ENCODE data around the gene TBC1D32. TPM values are rescaled to one million over a fixed set of nuclear protein-coding genes. Genes with fewer than 3 reads are reported as not detected.
"Not testable (repeated sequence)": the region's sequence is repeated elsewhere in the genome, so short reads cannot be mapped to it uniquely, and the experiment has no call there.

TBC1D32 gene
- total RNA-seq, 6 experiments from 2014 or later, result 0.65 to 2.3 (median 1.7) TPM

DNA sequence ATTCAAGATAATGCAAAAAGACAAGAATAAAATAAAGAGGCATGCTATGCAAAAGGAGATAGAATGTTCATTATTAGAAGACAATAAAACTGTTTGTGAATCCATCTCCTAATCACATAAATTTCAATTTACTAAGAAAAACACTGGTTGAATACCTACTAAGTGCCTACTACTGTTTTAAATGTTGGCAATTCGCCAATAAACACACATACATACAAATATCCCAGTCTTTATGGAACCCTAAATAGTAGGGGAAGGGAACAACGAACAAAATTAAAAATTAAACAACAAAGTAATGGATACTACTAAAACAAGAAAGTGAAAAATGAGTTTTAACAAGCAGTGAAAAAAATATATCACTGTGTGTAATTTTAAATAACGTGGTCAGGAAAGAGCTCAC lies 158.5 kb downstream of the TBC1D32 start:
- no peaks in the 10 kb centered on the region for H3K27me3 ChIP-seq
- DNase-seq (no peak), ATAC-seq (no peak)
- intact Hi-C loops (cut with DNase I), result no loop called here
- TF ChIP-seq POLR2A (IDR thresholded peaks at IDR 0.05), result no peak
- TF ChIP-seq, protein P1, sequence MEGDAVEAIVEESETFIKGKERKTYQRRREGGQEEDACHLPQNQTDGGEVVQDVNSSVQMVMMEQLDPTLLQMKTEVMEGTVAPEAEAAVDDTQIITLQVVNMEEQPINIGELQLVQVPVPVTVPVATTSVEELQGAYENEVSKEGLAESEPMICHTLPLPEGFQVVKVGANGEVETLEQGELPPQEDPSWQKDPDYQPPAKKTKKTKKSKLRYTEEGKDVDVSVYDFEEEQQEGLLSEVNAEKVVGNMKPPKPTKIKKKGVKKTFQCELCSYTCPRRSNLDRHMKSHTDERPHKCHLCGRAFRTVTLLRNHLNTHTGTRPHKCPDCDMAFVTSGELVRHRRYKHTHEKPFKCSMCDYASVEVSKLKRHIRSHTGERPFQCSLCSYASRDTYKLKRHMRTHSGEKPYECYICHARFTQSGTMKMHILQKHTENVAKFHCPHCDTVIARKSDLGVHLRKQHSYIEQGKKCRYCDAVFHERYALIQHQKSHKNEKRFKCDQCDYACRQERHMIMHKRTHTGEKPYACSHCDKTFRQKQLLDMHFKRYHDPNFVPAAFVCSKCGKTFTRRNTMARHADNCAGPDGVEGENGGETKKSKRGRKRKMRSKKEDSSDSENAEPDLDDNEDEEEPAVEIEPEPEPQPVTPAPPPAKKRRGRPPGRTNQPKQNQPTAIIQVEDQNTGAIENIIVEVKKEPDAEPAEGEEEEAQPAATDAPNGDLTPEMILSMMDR (IDR thresholded peaks at IDR 0.05), result no peak
- no peak overlapping the region for H3K4me3 ChIP-seq
- H3K9me3 ChIP-seq, result no peaks in the 10 kb centered on the region
- 66% methylated on average over 3 of the region's 3 CpGs for WGBS (ENCODE audit: insufficient coverage, low coverage, low lambda C conversion rate, missing lambda C conversion rate)
- H3K27ac ChIP-seq, result no peak overlapping the region
- no peaks in the 10 kb centered on the region for H3K4me1 ChIP-seq
- H3K36me3 ChIP-seq, result no peaks in the 10 kb centered on the region

DNA sequence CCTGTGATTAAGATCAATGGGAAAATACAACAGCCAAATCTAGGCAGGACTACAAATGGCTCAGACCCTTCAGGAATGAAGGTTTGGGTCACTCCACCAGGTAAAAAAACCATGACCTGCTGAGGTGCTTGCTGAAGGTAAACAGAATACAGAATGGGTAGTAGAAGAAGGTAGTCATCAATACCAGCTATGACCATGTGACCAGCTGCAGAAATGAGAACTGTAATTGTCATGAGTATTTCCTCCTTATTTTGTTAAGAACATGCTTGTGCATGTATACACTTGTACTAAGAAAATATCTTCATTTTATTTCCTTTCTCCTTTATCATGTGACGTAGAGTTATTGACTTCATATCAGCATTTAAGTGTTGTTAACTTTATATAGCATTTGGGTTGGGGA lies 161.8 kb downstream of the TBC1D32 start:
- H3K4me1 ChIP-seq; intact Hi-C loops (cut with DNase I); H3K27ac ChIP-seq; ATAC-seq; H3K36me3 ChIP-seq; H3K27me3 ChIP-seq; H3K9me3 ChIP-seq; H3K4me3 ChIP-seq; DNase-seq: not testable (repeated sequence)
- WGBS (ENCODE audit: insufficient coverage, low coverage, low lambda C conversion rate, missing lambda C conversion rate), result 93% methylated on average over 1 of the region's 1 CpG

DNA sequence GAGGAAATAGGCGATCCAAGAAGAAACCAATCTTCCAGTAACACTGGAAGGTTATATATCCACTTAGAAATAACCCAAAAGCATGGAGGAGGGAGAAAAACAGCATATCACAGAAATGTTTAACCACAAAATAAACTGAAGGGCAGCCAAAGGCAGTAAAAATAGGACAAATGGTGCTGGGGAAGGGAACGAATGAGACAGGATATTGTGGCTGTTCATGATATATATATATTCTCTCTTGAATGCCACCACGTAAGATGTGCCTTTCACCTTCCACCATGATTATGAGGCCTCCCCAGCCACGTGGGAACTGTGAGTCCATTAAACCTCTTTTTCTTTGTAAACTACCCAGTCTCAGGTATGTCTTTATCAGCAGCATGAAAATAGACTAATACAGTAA lies 162.4 kb downstream of the TBC1D32 start:
- Histone ChIP-seq H3K9me3 (no peaks in the 10 kb centered on the region), H3K4me1 (no peaks in the 10 kb centered on the region), H3K27me3 (no peaks in the 10 kb centered on the region), H3K4me3 (no peak overlapping the region), H3K27ac (no peak overlapping the region), H3K36me3 (no peaks in the 10 kb centered on the region)
- no peak for TF ChIP-seq POLR2A (IDR thresholded peaks at IDR 0.05)
- TF ChIP-seq, protein P1 (IDR thresholded peaks at IDR 0.05), result no peak
- WGBS (ENCODE audit: insufficient coverage, low coverage, low lambda C conversion rate, missing lambda C conversion rate), result 59% methylated on average over 4 of the region's 4 CpGs
- no peak for ATAC-seq
- DNase-seq, result no peak
- intact Hi-C loops (cut with DNase I), result no loop called here

DNA sequence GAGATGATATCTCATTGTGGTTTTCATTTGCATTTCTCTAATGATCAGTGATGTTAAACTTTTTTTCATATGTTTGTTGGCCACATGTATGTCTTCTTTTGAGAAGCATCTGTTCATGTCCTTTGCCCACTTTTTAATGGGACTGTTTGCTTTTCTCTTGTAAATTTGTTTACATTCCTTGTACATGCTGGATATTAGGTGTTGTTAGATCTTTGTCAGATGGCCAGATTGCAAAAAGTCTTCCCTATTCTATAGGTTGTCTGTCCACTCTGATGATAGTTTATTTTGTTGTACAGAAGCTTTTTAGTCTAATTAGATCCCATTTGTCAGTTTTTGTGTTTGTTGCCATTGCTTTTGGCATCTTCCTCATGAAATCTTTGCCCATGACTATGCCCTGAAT lies 172.4 kb downstream of the TBC1D32 start:
- no peak for DNase-seq
- intact Hi-C loops (cut with DNase I), result no loop called here

DNA sequence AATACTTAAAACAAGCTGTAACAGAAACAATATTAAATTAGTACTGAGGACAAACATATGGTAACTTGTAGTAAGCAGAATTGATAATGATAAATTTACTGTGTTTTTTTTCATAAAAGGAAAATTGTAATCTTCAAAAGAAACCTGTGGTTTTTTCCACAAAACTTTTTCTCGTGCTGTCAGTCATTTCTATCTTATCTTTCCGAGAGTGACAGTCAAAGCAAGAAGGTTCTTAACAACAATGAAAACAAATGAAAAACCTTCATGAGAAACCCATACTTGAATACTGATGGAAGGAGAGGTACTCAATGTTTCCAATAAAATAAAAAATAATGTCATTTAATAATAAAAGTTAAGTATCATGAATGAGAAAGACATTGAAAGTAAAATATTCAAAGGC lies 174.0 kb downstream of the TBC1D32 start:
- no peak overlapping the region for H3K27ac ChIP-seq
- H3K27me3 ChIP-seq, result no peaks in the 10 kb centered on the region
- ATAC-seq (no peak), DNase-seq (no peak)
- no peaks in the 10 kb centered on the region for H3K36me3 ChIP-seq
- no peak overlapping the region for H3K4me3 ChIP-seq
- 69% methylated on average over 2 of the region's 2 CpGs for WGBS (ENCODE audit: insufficient coverage, low coverage, low lambda C conversion rate, missing lambda C conversion rate)
- H3K4me1 ChIP-seq, result no peaks in the 10 kb centered on the region
- no peaks in the 10 kb centered on the region for H3K9me3 ChIP-seq
- intact Hi-C loops (cut with DNase I), result no loop called here
- no peak for TF ChIP-seq POLR2A (IDR thresholded peaks at IDR 0.05)
- TF ChIP-seq, protein P1 (IDR thresholded peaks at IDR 0.05), result no peak

More for the DNA sequence above, 172.4 kb downstream of the TBC1D32 start:
- TF ChIP-seq, protein P1 (IDR thresholded peaks at IDR 0.05), result no peak
- no peak for TF ChIP-seq POLR2A (IDR thresholded peaks at IDR 0.05)
- no peak for ATAC-seq
- Histone ChIP-seq H3K4me1 (no peaks in the 10 kb centered on the region), H3K4me3 (no peak overlapping the region), H3K36me3 (no peaks in the 10 kb centered on the region), H3K27me3 (no peaks in the 10 kb centered on the region), H3K9me3 (no peaks in the 10 kb centered on the region), H3K27ac (no peak overlapping the region)
